GM19438 (cell line): ENCODE results near the gene VASN.

Source experiments
- ATAC-seq: cut with Tn5 transposase; IDR thresholded peaks from one replicate; pipeline ENCODE4 v1.9.1; 2021; ENCODE audit warnings: low read depth; ENCODE audit not compliant: unreplicated experiment

Gene VASN

GRCh38 chr16:4351880-4352279 lies 19.8 kb upstream of the VASN start:
- ATAC-seq = no peak

GRCh38 chr16:4352843-4353242 lies 18.8 kb upstream of the VASN start:
- no peak for ATAC-seq

GRCh38 chr16:4353675-4354074 lies 18.0 kb upstream of the VASN start:
- no peak for ATAC-seq

- ATAC-seq = no peak
Measured at GRCh38 chr16:4354512-4355409, 16.9 kb upstream of the VASN start.

DNA sequence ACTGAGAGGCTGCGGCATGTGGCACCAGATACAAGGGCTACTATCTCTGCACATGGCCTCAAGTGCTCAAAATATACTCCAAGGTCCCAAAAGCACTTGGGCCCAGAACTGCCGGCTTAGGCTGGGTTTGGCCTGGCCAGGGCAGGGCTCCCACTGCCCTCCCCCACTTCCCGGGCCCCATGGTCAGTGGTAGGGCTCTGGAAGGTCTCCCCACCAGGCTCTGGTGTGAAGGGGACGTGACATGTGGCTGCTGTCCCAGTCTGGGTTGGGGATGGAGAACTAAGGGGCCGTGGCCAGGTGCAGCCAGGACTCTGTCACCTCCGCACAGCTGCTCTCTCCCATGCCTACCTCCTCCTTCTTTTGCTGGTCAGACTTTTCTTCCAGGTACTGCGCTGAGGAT lies 14.8 kb upstream of the VASN start:
- ATAC-seq = no peak

- no peak for ATAC-seq
Measured at GRCh38 chr16:4358236-4358635, 13.4 kb upstream of the VASN start.

GRCh38 chr16:4358831-4359561 lies 12.7 kb upstream of the VASN start:
- ATAC-seq = no peak

- no peak for ATAC-seq
Measured at GRCh38 chr16:4359914-4360313, 11.7 kb upstream of the VASN start.

DNA sequence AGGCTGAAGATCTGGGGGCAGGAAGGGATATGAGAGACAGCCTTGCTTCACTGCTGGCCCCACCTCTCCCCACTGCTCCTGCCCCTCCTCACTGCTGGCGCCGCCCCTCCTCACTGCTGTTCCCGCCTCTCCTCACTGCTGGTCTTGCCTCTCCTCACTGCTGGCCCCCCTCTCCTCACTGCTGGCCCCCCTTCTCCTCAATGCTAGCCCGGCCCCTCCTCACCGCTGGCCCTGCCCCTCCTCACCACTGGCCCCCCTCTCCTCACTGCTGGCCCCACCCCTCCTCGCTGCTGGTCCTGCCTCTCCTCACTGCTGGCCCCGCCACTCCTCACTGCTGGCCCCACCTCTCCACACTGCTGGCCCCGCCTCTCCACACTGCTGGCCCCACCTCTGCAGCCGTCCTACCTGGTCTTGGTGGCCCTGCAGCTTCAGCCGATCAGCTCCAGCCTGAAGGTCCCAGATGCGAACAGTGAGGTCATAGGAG lies 11.1 kb upstream of the VASN start:
- no peak for ATAC-seq

DNA sequence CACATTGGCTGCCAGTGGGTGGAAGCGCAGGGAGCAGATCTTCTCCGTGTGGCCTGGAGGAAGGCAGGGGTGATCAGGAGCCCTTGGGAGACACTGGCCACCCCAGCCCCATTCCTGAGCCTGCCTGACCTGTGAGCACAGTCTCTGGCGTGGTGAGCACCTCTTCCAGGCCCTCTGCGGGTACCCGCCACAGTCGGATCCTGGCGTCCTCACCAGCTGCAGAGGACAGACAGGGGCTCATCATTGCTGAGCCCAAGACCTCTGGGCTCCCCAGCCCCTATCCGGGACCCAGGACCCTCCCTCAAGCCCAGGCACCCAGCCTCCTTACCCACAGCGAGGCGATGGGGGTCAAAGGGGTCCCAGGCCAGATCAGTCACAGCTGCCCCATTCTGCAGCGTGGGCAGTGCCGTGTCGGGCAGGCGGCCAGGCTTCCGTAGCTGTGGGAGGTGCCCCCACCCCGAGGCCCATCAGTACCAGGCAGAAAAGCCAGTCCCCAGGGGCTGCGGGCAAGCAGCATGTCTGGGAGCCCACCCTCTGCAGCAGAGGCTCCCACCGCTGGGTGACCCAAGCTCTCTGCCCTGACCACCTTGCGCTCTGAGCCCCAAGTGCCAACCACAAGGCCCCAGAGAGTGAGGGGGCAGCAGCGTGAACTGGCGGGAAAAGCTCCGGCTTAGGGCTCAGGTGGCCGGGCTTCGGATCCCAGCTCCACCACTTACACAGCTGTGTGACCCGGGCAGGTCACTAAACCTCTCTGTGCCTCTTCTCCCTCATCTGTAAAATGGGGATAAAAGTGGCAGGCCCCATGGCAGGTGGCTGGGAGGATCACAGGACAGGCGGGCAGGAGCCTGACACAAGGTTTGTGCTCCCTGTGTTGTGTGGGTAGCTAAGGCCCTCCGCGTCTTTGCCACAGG lies 10.4 kb upstream of the VASN start:
- no peak for ATAC-seq

- ATAC-seq = no peak
Measured at GRCh38 chr16:4361944-4362311, 9.7 kb upstream of the VASN start.

DNA sequence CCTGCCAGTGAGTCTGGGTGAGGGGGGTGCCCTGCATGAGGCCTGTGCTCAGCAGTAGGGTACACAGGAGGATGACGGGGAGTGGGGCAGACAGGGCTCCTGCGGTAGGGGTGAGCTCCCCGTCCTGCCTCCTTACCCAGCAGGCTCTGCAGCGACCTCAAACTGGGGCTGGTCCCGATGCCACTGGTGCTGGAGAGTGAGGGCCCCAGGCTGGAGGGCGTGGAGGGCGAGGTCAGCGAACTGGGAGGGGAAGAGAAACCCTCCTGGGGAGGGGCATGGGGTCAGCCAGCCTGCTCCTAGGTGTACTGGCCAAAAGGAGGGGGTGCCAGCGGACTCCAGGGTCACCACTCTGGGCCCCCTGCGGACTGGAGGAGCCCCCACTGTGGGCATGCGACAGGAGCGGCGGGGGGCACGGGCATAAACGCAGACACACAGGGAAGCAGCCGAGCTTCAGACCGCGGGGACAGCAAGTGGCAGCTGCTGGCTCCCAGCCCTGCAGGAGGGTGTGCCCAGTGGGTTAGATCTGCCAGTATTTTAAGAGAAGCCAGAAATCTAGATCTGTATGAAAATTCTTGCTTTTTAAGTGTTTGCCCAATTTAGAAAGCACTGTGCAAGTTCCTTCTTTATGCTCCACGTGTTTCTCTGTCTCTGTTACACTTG lies 9.0 kb upstream of the VASN start:
- ATAC-seq = no peak

- ATAC-seq = no peak
Measured at GRCh38 chr16:4364196-4365013, 7.2 kb upstream of the VASN start.

GRCh38 chr16:4365014-4365406 lies 6.6 kb upstream of the VASN start:
- peak; percentile 69 for ATAC-seq

GRCh38 chr16:4365615-4366014 lies 6.0 kb upstream of the VASN start:
- ATAC-seq = no peak

DNA sequence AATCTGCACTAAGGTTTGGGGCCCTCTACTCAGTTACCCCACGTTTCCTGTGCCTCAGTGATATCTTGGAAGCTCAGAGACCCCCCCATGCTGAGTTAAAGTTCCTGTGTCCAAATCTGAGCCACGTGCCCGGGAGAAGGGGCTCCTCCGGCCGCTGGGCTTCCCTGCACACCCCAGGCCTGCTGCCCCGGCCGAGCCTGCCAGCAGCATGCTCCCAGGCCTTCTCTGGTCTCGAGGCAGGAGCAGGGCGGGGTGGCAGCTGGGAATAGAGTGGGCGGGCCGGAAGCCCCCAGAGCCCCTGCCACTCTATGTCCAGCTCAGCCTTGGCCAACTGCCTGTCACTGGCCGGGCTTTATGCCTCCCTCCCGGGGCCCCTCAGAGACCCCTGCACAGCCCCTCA lies 5.6 kb upstream of the VASN start:
- no peak for ATAC-seq

- no peak for ATAC-seq
Measured at GRCh38 chr16:4367393-4367856, 4.2 kb upstream of the VASN start.

DNA sequence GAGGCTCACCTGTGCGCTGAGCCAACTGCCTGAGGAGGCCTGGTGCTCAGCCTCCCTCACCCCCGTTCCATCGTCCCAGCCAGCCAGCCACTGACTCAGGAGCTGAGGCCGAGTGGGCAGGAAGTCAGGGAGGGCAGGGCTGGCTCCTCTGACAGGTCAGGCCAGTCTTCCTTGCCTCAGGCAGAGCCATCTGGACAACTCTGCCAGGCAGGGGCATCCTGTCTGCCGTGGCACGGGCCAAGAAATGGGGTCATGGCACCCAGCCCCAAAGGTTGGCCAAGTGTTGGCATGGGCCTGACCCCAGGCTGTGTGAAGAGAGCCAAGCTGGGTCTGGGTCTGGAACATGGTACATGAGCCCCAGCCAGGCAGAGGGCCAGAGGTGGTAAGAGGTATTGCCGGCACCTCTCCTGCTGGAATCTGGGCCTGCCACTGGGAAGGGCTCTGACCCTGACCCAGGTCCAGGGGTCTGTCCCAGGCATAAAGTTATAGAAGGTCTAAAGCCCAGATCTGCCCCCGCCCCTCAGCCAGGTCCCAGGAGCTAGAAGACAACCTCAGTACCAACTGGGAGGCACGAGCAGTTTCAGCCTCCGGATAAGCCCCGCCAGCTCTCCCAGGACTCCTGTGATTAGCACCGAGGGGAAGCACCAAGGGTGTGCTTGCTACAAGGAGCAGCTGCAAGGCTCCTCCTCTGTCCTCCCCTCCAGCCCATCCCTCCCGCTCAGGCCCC lies 2.5 kb upstream of the VASN start:
- no peak for ATAC-seq

DNA sequence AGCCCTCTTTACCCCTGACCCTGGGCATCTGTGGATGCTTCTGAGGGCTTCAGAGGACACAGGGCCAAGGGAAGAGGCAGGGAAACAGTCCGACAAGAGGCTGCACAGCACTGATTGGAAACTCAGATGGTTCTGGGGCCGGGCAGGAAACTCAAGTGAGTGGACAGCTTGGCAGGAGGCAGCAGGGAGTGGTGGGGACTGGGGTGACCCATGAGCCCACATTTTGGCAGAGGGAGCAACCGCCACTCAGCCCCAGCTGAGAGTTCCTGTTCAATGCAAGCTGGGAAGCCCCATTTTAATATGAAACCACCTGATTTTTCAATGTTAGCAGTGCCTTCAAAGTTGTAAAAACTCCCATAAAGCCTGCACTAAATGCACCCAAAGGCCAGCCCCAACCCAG lies 1.5 kb upstream of the VASN start:
- no peak for ATAC-seq
